PC-3 (cell line): Measurements from ENCODE around the gene GABBR1.

Experiments
- EZH2 ChIP-seq: fragments of 300-600 bp; sonication (generic); IDR thresholded peaks from one replicate; pipeline ENCODE4 v1.6.1; 2017; ENCODE audit warnings: antibody characterized with exemption, mild to moderate bottlenecking, low read length; ENCODE audit not compliant: unreplicated experiment
- EZH2phosphoT487 ChIP-seq: fragments of 300-600 bp; sonication (generic); IDR thresholded peaks from 2 replicates; pipeline ENCODE4 v1.6.1; 2018; ENCODE audit warnings: mild to moderate bottlenecking, antibody characterized with exemption, low read length, borderline replicate concordance
- TF ChIP-seq, protein P1 (sequence below): fragments of 300-600 bp; sonication (generic); conservative IDR thresholded peaks from 2 replicates; pipeline ENCODE4 v1.5.1; 2017; ENCODE audit warnings: antibody characterized with exemption, low read depth, mild to moderate bottlenecking, low read length

DNA sequence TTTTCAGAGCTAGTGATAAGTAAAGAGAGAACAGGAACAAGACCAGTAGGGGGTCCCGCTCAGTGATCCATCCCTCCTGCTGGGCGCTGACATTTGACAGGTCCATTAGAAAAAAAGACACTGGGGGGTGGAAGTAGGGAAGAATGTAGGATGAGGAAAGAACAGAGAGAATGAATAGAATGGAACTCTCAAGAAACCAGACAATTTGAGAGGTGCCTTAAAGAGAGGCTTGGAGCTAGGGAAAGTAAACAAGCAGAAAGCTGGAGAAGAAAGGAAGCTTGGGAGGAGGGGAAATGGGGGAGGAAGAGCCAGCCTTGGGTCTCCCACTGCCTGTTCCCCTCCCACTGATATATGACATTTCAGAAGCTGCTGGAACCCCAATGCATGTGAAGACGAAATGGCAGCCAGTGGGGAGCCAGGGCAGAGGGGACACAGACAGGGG lies 8.4 kb downstream of the GABBR1 start:
- TF ChIP-seq, protein P1, sequence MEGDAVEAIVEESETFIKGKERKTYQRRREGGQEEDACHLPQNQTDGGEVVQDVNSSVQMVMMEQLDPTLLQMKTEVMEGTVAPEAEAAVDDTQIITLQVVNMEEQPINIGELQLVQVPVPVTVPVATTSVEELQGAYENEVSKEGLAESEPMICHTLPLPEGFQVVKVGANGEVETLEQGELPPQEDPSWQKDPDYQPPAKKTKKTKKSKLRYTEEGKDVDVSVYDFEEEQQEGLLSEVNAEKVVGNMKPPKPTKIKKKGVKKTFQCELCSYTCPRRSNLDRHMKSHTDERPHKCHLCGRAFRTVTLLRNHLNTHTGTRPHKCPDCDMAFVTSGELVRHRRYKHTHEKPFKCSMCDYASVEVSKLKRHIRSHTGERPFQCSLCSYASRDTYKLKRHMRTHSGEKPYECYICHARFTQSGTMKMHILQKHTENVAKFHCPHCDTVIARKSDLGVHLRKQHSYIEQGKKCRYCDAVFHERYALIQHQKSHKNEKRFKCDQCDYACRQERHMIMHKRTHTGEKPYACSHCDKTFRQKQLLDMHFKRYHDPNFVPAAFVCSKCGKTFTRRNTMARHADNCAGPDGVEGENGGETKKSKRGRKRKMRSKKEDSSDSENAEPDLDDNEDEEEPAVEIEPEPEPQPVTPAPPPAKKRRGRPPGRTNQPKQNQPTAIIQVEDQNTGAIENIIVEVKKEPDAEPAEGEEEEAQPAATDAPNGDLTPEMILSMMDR: no peak
- no peak for TF ChIP-seq EZH2
- TF ChIP-seq EZH2phosphoT487: no peak
